Endodermal cell (in vitro differentiated cells): ENCODE data around the gene HIRA. TPM values are rescaled to one million over a fixed set of nuclear protein-coding genes. Genes with fewer than 3 reads are reported as not detected.

ENCODE experiments used
- DNase-seq: peaks from one replicate; pipeline ENCODE4 v3.0.0-alpha.2; 2017
- H3K27ac ChIP-seq: 2 replicates; pipeline ENCODE4 v1.5.1; 2013; ENCODE audit warnings: mild to moderate bottlenecking, low read depth, low read length, moderate library complexity
- H3K27me3 ChIP-seq: 2 replicates; pipeline ENCODE4 v1.6.1; 2013; ENCODE audit warnings: mild to moderate bottlenecking, low read length, moderate library complexity; ENCODE audit not compliant: insufficient read depth, control insufficient read depth, poor library complexity, severe bottlenecking
- H3K36me3 ChIP-seq: 2 replicates; pipeline ENCODE4 v1.7.0; 2013; ENCODE audit warnings: mild to moderate bottlenecking, low read length, moderate library complexity; ENCODE audit not compliant: control insufficient read depth, insufficient read depth
- H3K4me1 ChIP-seq: one replicate; pipeline ENCODE4 v1.7.0; 2013; ENCODE audit warnings: low read length; ENCODE audit not compliant: control insufficient read depth, insufficient read depth
- H3K4me3 ChIP-seq: 2 replicates; pipeline ENCODE4 v1.5.1; 2013; ENCODE audit warnings: mild to moderate bottlenecking, low read length, moderate library complexity
- H3K9ac ChIP-seq: 2 replicates; pipeline ENCODE4 v1.6.1; 2013; ENCODE audit warnings: mild to moderate bottlenecking, low read length, moderate library complexity; ENCODE audit not compliant: poor library complexity, severe bottlenecking; ENCODE audit errors: extremely low read depth
- H3K9me3 ChIP-seq: 2 replicates; pipeline ENCODE4 v1.6.1; 2013; ENCODE audit warnings: mild to moderate bottlenecking, low read length, moderate library complexity; ENCODE audit not compliant: control insufficient read depth
- H3K27ac Mint-ChIP-seq: 2 replicates; pipeline ENCODE4 v1.8.0; 2020; ENCODE audit warnings: mixed read lengths
- H3K27me3 Mint-ChIP-seq: 2 replicates; pipeline ENCODE4 v1.8.0; 2021; ENCODE audit warnings: mild to moderate bottlenecking, mixed read lengths; ENCODE audit not compliant: insufficient read depth
- H3K36me3 Mint-ChIP-seq: 2 replicates; pipeline ENCODE4 v1.8.0; 2020; ENCODE audit warnings: low read depth, mixed read lengths
- H3K4me1 Mint-ChIP-seq: 2 replicates; pipeline ENCODE4 v1.8.0; 2020; ENCODE audit warnings: mixed read lengths
- H3K4me3 Mint-ChIP-seq: 2 replicates; pipeline ENCODE4 v1.8.0; 2020; ENCODE audit warnings: mild to moderate bottlenecking, moderate library complexity, mixed read lengths
- H3K9me3 Mint-ChIP-seq: 2 replicates; pipeline ENCODE4 v1.8.0; 2020; ENCODE audit warnings: mild to moderate bottlenecking, mixed read lengths
- WGBS, 2 experiments: methylation state at CpG; one replicate each; pipeline versions ENCODE4 v1.1.5 to v1.1.7; 2013; ENCODE audit warnings: missing lambda C conversion rate in 2 of 2, mixed read lengths in 1 of 2; ENCODE audit not compliant: insufficient coverage in 1 of 2, insufficient read length in 1 of 2; 5-methylcytosine and 5-hydroxymethylcytosine counted together
- total RNA-seq, 2 donors: library from RNA; stranded (reverse); fragmentation: NEBNext Ultra II Directional in 1 of 2; extraction: Animal tissue kit (Norgen Biotek cat#: 25700) in 1 of 2; gene quantifications; 2 replicates in 1 of 2; 3 replicates in 1 of 2; pipeline ENCODE4 v1.2.1, GENCODE V29; 2021
- TF ChIP-seq, protein P1 (sequence below): fragments of 200-600 bp; sonication (generic); conservative IDR thresholded peaks from 2 replicates; pipeline ENCODE4 v1.5.0; 2021; ENCODE audit warnings: antibody characterized with exemption, mild to moderate bottlenecking

The HIRA gene
- total RNA-seq, 2 donors from 2014 or later = 44.8 to 46.6 TPM

DNA sequence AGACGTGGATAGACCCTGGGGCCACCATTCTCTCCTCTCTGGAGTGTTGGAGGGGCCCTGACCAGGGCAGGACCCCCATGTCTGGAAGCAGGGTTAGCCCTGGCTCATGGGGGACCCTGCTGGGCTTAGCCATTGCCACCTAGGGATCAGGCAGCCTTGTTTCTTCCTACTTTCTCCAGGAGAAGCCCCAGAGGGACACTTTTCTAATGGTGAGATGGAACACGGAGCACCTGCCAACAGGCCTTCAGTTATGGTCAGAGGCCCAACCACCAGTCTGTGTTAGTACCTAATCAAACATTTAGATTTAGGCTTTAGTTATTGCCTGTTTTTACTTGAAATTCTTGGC, 17.9 kb upstream of the HIRA start:
- Histone ChIP-seq H3K27me3 (no peaks in the 10 kb centered on the region), H3K36me3 (peaks cover 68% of the 10 kb centered on the region), H3K9ac (no peak overlapping the region), H3K9me3 (no peaks in the 10 kb centered on the region), H3K4me1 (peaks cover 7% of the 10 kb centered on the region), H3K4me3 (no peak overlapping the region), H3K27ac (no peak overlapping the region)
- 91 to 100% methylated on average over 1 to 2 of the region's 2 CpGs for WGBS, 2 experiments
- no peaks in the 10 kb centered on the region for H3K9me3 Mint-ChIP-seq
- H3K4me3 Mint-ChIP-seq = no peak overlapping the region
- H3K27me3 Mint-ChIP-seq = no peaks in the 10 kb centered on the region
- H3K36me3 Mint-ChIP-seq = peaks cover 57% of the 10 kb centered on the region
- no peak for DNase-seq
- H3K27ac Mint-ChIP-seq = no peak overlapping the region
- H3K4me1 Mint-ChIP-seq = peaks cover 24% of the 10 kb centered on the region
- TF ChIP-seq, protein P1, sequence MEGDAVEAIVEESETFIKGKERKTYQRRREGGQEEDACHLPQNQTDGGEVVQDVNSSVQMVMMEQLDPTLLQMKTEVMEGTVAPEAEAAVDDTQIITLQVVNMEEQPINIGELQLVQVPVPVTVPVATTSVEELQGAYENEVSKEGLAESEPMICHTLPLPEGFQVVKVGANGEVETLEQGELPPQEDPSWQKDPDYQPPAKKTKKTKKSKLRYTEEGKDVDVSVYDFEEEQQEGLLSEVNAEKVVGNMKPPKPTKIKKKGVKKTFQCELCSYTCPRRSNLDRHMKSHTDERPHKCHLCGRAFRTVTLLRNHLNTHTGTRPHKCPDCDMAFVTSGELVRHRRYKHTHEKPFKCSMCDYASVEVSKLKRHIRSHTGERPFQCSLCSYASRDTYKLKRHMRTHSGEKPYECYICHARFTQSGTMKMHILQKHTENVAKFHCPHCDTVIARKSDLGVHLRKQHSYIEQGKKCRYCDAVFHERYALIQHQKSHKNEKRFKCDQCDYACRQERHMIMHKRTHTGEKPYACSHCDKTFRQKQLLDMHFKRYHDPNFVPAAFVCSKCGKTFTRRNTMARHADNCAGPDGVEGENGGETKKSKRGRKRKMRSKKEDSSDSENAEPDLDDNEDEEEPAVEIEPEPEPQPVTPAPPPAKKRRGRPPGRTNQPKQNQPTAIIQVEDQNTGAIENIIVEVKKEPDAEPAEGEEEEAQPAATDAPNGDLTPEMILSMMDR = no peak

DNA sequence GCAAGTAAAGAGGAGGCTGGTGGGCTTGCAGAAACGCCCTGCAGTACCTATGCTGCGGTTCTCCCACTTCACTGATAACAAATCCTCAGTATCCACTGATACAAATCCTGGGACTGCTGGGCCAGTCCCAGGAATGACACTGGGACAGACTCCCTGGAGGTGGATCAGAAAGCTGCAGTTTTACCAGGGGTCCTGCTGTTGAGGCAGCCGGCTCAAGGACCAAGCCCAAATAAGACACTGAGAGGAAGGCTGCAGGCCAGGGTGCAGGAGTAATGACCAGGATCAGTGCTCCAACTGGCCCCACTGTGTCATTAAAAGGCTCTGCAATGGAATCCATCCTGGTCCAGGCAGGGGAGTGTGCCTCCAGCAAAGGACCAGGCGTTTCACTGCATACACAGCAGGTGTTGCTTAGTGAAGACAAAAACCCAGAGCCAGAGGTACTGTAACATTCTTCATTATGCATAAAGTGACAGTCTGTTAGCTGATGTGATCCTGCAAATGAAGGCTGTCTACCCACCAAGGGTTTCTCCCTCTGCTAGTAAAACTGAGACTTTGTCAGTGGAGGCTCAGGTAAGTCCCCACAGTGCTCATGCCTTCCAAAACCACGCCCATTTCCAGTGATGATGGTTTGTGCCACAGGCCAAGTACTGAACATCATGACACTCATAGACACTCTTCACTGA, 17.3 kb upstream of the HIRA start:
- peak; percentile 58 for DNase-seq
- Histone ChIP-seq H3K4me1 (peaks cover 7% of the 10 kb centered on the region), H3K9me3 (no peaks in the 10 kb centered on the region), H3K9ac (peak overlapping the region; percentile 90), H3K36me3 (peaks cover 68% of the 10 kb centered on the region), H3K27me3 (no peaks in the 10 kb centered on the region), H3K27ac (no peak overlapping the region), H3K4me3 (peak overlapping the region; percentile 94)
- TF ChIP-seq, protein P1 = peak; percentile 17
- H3K4me1 Mint-ChIP-seq = peaks cover 24% of the 10 kb centered on the region
- H3K36me3 Mint-ChIP-seq = peaks cover 55% of the 10 kb centered on the region
- peak overlapping the region; percentile 75 for H3K27ac Mint-ChIP-seq
- H3K9me3 Mint-ChIP-seq = no peaks in the 10 kb centered on the region
- 82 to 84% methylated on average over 4 to 5 of the region's 5 CpGs for WGBS, 2 experiments
- peak overlapping the region; percentile 82 for H3K4me3 Mint-ChIP-seq
- no peaks in the 10 kb centered on the region for H3K27me3 Mint-ChIP-seq

GRCh38 chr22:19448076-19448607, 16.6 kb upstream of the HIRA start:
- no peaks in the 10 kb centered on the region for H3K9me3 ChIP-seq
- H3K27ac ChIP-seq = peak overlapping the region; percentile 87
- H3K27me3 Mint-ChIP-seq = no peaks in the 10 kb centered on the region
- peaks cover 53% of the 10 kb centered on the region for H3K36me3 Mint-ChIP-seq
- peak overlapping the region; percentile 94 for H3K27ac Mint-ChIP-seq
- peak overlapping the region; percentile 82 for H3K4me3 Mint-ChIP-seq
- H3K4me1 ChIP-seq = peaks cover 7% of the 10 kb centered on the region
- peak overlapping the region; percentile 90 for H3K9ac ChIP-seq
- WGBS, 2 experiments = 30 to 34% methylated on average over 10 to 14 of the region's 14 CpGs
- TF ChIP-seq, protein P1 = no peak
- H3K9me3 Mint-ChIP-seq = no peaks in the 10 kb centered on the region
- no peaks in the 10 kb centered on the region for H3K27me3 ChIP-seq
- H3K36me3 ChIP-seq = peaks cover 68% of the 10 kb centered on the region
- DNase-seq = peak; percentile 73
- H3K4me1 Mint-ChIP-seq = peaks cover 24% of the 10 kb centered on the region
- H3K4me3 ChIP-seq = peak overlapping the region; percentile 94
